Effector memory CD4-positive, alpha-beta T cell (primary cell): ENCODE measurements around the gene CADM1.

Source experiments
- DNase-seq, 3 donors: peaks; one replicate each; pipeline ENCODE4 v3.0.0-alpha.2; 2020
- H3K27ac ChIP-seq: 2 replicates; pipeline ENCODE4 v1.7.0; 2013; ENCODE audit warnings: mild to moderate bottlenecking, low read length, moderate library complexity; ENCODE audit not compliant: insufficient read depth, poor library complexity, severe bottlenecking
- H3K27me3 ChIP-seq: replicated peaks from 2 replicates; pipeline ENCODE4 v1.7.0; 2013; ENCODE audit warnings: mild to moderate bottlenecking, low read length; ENCODE audit not compliant: insufficient read depth, control insufficient read depth, poor library complexity, severe bottlenecking
- H3K36me3 ChIP-seq: 2 replicates; pipeline ENCODE4 v1.7.0; 2013; ENCODE audit warnings: mild to moderate bottlenecking, low read length, moderate library complexity; ENCODE audit not compliant: control insufficient read depth, insufficient read depth
- H3K4me1 ChIP-seq: 2 replicates; pipeline ENCODE4 v1.7.0; 2013; ENCODE audit warnings: low read length, mild to moderate bottlenecking; ENCODE audit not compliant: control insufficient read depth, insufficient read depth, poor library complexity, severe bottlenecking
- H3K4me3 ChIP-seq: 2 replicates; pipeline ENCODE4 v1.7.0; 2013; ENCODE audit warnings: low read length, low read depth, mild to moderate bottlenecking; ENCODE audit not compliant: insufficient read depth, poor library complexity, severe bottlenecking
- H3K9me3 ChIP-seq: 2 replicates; pipeline ENCODE4 v1.7.0; 2013; ENCODE audit warnings: mild to moderate bottlenecking, low read length, moderate library complexity; ENCODE audit not compliant: control insufficient read depth

CADM1 gene

DNA sequence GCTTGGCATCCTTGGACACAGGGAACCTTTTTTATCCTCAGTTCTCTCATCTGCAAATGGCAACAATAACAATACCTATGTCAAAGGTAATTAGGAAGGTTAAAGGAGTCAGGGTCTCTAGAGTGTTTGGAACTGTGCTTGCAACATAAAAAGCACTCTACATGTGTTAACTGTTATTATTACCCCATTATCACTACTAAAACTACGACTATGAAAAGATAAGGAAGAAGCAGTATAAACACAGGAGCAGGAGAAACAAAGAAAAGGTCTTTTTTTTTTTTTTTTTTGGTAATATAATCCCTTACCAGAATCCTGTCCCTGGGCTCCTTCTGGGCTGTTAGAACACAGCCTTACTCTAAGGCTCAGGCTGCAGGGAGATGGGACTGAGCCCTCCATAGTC lies 348.2 kb downstream of the CADM1 start:
- DNase-seq: no peak
- H3K27ac ChIP-seq: no peak overlapping the region
- no peaks in the 10 kb centered on the region for H3K9me3 ChIP-seq
- no peaks in the 10 kb centered on the region for H3K36me3 ChIP-seq
- no peak overlapping the region for H3K4me3 ChIP-seq
- H3K4me1 ChIP-seq: no peaks in the 10 kb centered on the region
- no peaks in the 10 kb centered on the region for H3K27me3 ChIP-seq

DNA sequence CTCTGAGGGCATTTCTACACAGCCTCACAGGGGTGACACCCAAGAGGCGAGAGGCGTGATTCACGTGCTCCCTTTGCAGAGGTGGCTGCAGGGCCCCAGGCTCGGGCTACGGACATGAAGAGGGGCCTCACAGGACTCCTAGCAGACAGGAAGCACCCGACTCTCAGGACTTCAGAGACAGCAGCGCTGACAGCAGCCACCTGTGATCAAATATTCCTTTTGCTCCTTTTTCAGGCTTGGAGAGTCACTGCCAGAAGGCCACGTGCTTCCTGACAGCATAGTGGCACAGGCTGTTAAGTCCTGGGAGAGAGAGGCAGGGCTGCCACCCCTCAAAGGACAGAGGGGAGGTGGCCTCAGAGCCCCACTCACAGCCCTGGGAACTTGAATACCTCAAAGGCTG lies 348.9 kb downstream of the CADM1 start:
- Histone ChIP-seq H3K27me3 (no peaks in the 10 kb centered on the region), H3K4me1 (no peaks in the 10 kb centered on the region), H3K9me3 (no peaks in the 10 kb centered on the region), H3K4me3 (no peak overlapping the region), H3K27ac (no peak overlapping the region), H3K36me3 (no peaks in the 10 kb centered on the region)
- DNase-seq: no peak

DNA sequence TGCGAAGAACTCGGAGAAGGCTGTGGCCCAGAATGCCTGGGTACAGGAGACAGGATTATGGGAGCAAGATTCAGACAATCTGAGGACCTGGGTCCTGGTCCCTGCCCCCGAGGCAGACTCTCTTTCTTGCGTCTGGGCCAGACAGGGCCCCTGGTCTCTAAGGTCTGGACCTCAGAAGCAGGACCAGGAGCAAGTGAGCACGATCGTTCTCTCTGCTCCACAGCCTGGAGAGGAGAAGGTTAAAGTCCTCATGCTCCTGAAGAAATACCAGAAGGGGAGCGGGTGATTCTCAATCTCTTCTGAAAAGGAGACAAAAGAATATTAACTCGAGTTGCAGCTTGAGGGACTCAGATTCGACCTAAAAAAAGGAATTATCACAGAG lies 349.9 kb downstream of the CADM1 start:
- no peaks in the 10 kb centered on the region for H3K4me1 ChIP-seq
- H3K9me3 ChIP-seq: no peaks in the 10 kb centered on the region
- no peaks in the 10 kb centered on the region for H3K36me3 ChIP-seq
- no peak overlapping the region for H3K4me3 ChIP-seq
- no peak overlapping the region for H3K27ac ChIP-seq
- DNase-seq: no peak
- no peaks in the 10 kb centered on the region for H3K27me3 ChIP-seq

DNA sequence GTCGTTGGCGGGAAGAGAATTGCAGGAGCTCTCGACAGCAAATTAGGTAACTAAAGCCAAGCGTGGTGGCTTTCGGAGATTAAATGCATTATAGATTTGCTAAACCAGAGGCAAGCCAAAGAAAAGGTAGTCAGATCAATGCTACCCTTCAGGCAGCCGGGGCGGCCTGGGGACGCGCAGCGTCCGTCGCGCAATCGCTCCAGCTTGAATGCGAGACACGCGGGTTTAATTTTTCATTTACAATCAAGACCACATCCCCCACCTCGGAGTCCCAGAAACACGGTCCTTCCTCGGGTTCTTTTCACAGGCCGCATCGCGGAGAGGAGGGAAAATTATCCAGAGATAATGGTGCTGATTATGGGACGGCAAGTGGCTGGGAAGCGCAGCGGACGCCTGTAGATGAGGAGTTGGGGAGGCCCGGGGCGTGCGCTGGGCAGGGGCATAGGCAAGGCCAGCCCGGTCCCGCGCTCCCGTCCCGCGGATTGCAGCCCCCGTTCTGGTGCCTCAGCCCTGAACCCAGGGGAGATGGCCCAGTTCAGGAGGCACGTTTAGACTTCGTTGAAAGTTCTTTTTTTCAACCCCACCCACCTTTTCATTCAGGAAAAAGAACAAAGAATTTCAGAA lies 350.4 kb downstream of the CADM1 start:
- Histone ChIP-seq H3K27me3 (no peaks in the 10 kb centered on the region), H3K4me1 (no peaks in the 10 kb centered on the region), H3K27ac (no peak overlapping the region), H3K9me3 (no peaks in the 10 kb centered on the region), H3K36me3 (no peaks in the 10 kb centered on the region), H3K4me3 (no peak overlapping the region)
- no peak for DNase-seq

DNA sequence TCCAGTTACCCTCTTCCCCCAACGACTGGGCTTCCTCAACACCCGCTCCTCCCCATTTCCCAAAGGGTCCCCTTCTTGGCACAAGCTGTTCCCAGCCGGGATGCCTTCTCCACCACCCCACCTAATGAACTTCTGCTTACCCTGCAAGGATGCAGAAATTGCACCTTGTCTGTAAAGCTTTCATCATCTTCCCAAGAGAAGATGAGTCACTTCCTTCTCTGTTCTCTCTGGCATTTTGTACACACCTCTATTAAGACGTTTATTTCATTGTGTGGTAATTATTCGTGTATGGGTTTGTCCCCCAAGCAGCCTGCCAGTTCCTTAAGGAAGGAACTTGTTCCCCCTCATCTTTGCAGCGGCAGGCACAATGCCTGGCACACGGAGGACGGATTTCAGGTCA lies 351.1 kb downstream of the CADM1 start:
- no peak for DNase-seq
- H3K4me1 ChIP-seq: no peaks in the 10 kb centered on the region
- no peaks in the 10 kb centered on the region for H3K9me3 ChIP-seq
- H3K4me3 ChIP-seq: no peak overlapping the region
- no peaks in the 10 kb centered on the region for H3K36me3 ChIP-seq
- no peaks in the 10 kb centered on the region for H3K27me3 ChIP-seq
- no peak overlapping the region for H3K27ac ChIP-seq

DNA sequence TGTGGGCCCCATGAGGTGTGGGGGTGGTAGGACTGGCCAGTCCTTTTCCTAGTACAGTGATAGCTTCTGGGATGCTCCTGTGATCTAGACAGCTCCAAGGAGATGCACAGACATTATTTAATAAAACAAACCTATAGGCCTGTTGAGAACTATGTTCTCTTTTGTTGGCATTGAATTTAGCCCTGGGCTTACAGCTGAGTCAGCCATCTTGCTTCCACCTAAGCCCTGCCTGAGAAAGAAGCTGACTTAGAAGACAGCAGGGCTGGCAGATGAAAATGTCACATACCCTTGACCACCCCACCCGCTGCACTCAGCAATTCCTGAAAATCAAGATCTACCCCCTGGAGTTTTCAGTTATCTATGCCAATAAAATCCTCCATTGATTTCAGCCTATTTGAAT lies 353.2 kb downstream of the CADM1 start:
- Histone ChIP-seq H3K9me3 (no peaks in the 10 kb centered on the region), H3K4me3 (no peak overlapping the region), H3K36me3 (no peaks in the 10 kb centered on the region), H3K4me1 (no peaks in the 10 kb centered on the region), H3K27me3 (no peaks in the 10 kb centered on the region), H3K27ac (no peak overlapping the region)
- no peak for DNase-seq

DNA sequence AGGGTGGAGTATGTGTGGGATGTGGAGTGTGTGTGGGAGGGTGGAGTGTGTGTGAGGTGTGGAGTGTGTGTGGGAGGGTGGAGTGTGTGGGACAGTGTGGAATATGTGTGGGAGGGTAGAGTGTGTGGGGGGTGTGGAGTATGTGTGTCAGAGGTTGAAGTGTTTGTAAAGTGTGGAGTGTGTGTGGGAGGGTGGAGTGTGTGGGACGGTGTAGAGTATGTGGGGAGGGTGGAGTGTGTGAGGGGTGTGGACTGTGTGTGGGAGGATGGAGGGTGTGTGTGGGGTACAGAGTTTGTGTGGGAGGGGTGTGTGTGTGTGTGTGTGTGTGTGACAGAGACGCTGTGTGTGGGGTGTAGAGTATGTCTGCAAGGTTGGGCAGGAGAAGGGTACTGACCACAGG lies 355.5 kb downstream of the CADM1 start:
- no peak for DNase-seq
- no peaks in the 10 kb centered on the region for H3K4me1 ChIP-seq
- no peaks in the 10 kb centered on the region for H3K36me3 ChIP-seq
- no peaks in the 10 kb centered on the region for H3K27me3 ChIP-seq
- H3K27ac ChIP-seq: no peak overlapping the region
- no peaks in the 10 kb centered on the region for H3K9me3 ChIP-seq
- H3K4me3 ChIP-seq: no peak overlapping the region

DNA sequence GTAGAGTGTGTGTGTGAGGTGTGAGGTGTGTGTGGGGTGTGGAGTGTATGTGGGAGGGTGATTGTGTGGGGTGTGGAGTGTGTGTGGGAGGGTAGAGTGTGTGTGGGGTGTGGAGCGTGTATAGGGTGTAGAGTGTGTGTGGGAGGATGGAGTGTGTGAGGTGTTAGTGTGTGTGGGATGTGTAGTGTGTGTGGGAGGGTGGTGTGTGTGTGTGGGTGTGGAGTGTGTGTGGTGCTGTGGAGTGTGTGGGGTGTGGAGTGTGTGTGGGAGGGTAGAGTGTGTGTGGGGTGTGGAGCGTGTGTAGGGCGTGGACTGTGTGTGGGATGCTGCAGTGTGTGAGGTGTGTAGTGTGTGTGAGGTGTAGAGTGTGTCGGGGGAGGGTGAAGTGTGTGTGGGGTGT lies 356.1 kb downstream of the CADM1 start:
- DNase-seq: no peak
- no peaks in the 10 kb centered on the region for H3K4me1 ChIP-seq

DNA sequence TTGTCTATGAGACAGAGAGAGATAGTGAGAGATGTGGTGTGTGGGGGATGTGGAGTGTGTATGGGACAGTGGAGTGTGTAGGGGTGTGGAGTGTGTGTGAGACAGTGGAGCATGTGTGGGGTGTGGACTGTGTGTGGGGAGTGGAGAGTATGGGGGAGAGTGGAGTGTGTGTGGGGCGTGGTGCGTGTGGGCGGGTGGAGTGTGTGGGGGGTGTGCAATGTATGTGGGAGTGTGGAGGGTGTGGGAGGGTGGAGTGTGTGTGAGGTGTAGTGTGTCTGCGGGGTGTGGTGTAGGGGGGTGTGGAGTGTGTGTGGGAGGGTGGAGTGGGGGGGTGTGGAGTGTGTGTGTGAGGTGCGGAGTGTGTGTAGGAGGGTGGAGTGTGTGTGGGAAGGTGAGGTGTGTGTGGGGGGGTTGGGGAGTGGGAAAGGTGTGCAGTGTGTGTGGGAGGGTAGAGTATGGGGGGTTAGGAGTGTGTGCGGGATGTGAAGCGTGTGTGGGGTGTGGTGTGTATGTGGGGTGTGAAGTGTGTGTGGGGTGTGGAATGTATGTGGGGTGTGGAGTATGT lies 356.9 kb downstream of the CADM1 start:
- no peaks in the 10 kb centered on the region for H3K4me1 ChIP-seq
- H3K27ac ChIP-seq: no peak overlapping the region
- H3K9me3 ChIP-seq: no peaks in the 10 kb centered on the region
- H3K27me3 ChIP-seq: no peaks in the 10 kb centered on the region
- no peak overlapping the region for H3K4me3 ChIP-seq
- H3K36me3 ChIP-seq: no peaks in the 10 kb centered on the region
- DNase-seq: no peak

More for the DNA sequence above, 356.1 kb downstream of the CADM1 start:
- Histone ChIP-seq H3K27ac (no peak overlapping the region), H3K27me3 (no peaks in the 10 kb centered on the region), H3K36me3 (no peaks in the 10 kb centered on the region), H3K4me3 (no peak overlapping the region), H3K9me3 (no peaks in the 10 kb centered on the region)

DNA sequence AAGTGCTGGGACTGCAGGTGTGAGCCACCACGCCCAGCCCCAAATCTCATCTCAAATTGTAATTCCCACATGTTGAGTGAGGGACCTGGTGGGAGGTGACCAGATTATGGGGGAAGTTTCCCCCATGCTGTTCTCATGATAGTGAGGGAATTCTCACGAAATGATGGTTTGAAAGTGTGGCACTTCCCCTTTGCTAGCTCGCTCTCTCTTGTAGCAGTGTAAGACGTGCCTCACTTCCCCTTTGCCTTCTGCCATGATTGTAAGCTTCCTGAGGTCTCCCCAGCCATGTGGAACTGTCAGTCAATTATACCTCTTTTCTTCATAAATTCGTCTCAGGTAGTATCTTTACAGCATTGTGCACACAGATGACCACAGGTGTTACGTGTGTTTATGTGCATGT lies 357.8 kb downstream of the CADM1 start:
- H3K27me3 ChIP-seq: no peaks in the 10 kb centered on the region
- H3K9me3 ChIP-seq: no peaks in the 10 kb centered on the region
- no peak for DNase-seq
- no peaks in the 10 kb centered on the region for H3K4me1 ChIP-seq
- no peak overlapping the region for H3K4me3 ChIP-seq
- H3K27ac ChIP-seq: no peak overlapping the region
- H3K36me3 ChIP-seq: no peaks in the 10 kb centered on the region
